Fibroblast of lung (primary cell): Measurements from ENCODE around the gene PID1. TPM values are rescaled to one million over a fixed set of nuclear protein-coding genes. Genes with fewer than 3 reads are reported as not detected.
"Not testable (repeated sequence)": the region's sequence is repeated elsewhere in the genome, so short reads cannot be mapped to it uniquely, and the experiment has no call there.

Experiments used
- DNase-seq, 2 donors: peaks; one replicate each; pipeline versions ENCODE4 v3.0.0 to v3.0.0-alpha.2; 2010; ENCODE audit warnings: low read depth in 2 of 2
- H2AFZ ChIP-seq: 2 replicates; pipeline ENCODE4 v1.5.1; 2012; ENCODE audit warnings: low read length, control low read depth, inconsistent platforms
- H3K27ac ChIP-seq: 2 replicates; pipeline ENCODE4 v1.5.1; 2011; ENCODE audit warnings: low read length, control low read depth; ENCODE audit not compliant: insufficient read depth
- H3K27me3 ChIP-seq: 2 replicates; pipeline ENCODE4 v1.5.1; 2011; ENCODE audit warnings: mild to moderate bottlenecking, low read length; ENCODE audit not compliant: control insufficient read depth, insufficient read depth
- H3K36me3 ChIP-seq: 2 replicates; pipeline ENCODE4 v1.5.1; 2011; ENCODE audit warnings: low read length; ENCODE audit not compliant: control insufficient read depth, insufficient read depth
- H3K4me1 ChIP-seq: 2 replicates; pipeline ENCODE4 v1.5.1; 2011; ENCODE audit warnings: low read length; ENCODE audit not compliant: control insufficient read depth, insufficient read depth; ENCODE audit errors: extremely low read depth
- H3K4me2 ChIP-seq: 2 replicates; pipeline ENCODE4 v1.5.1; 2011; ENCODE audit warnings: low read length, control low read depth; ENCODE audit not compliant: insufficient read depth; ENCODE audit errors: extremely low read depth
- H3K4me3 ChIP-seq, 4 experiments: fragments of 200-600 bp in 1 of 4; sonication (generic) in 1 of 4; replicated peaks in 1 of 4; 2 replicates each; pipeline ENCODE4 v1.5.1; 2011 to 2016; ENCODE audit warnings: low read length in 4 of 4, low read depth in 3 of 4, mild to moderate bottlenecking in 3 of 4, control low read depth in 2 of 4, inconsistent platforms in 1 of 4, mixed read lengths in 1 of 4; ENCODE audit not compliant: insufficient read depth in 1 of 4; ENCODE audit errors: control extremely low read depth in 1 of 4
- H3K79me2 ChIP-seq: 2 replicates; pipeline ENCODE4 v1.5.1; 2012; ENCODE audit warnings: mild to moderate bottlenecking, low read length, inconsistent platforms; ENCODE audit not compliant: control insufficient read depth, insufficient read depth
- H3K9ac ChIP-seq: 2 replicates; pipeline ENCODE4 v1.5.1; 2011; ENCODE audit warnings: mild to moderate bottlenecking, low read length, control low read depth; ENCODE audit not compliant: insufficient read depth
- H3K9me3 ChIP-seq: 2 replicates; pipeline ENCODE4 v1.5.1; 2012; ENCODE audit warnings: low read depth, low read length; ENCODE audit not compliant: control insufficient read depth, insufficient read depth
- H4K20me1 ChIP-seq: 2 replicates; pipeline ENCODE4 v1.5.1; 2011; ENCODE audit warnings: low read length; ENCODE audit not compliant: control insufficient read depth, insufficient read depth; ENCODE audit errors: extremely low read depth
- CTCF ChIP-seq, 2 donors: IDR thresholded peaks in 1 of 2; conservative IDR thresholded peaks in 1 of 2; 1 replicate in 1 of 2; 2 replicates in 1 of 2; pipeline ENCODE4 v1.5.1; 2011 to 2012; ENCODE audit warnings: low read length in 2 of 2, control low read depth in 1 of 2, inconsistent platforms in 1 of 2, low read depth in 1 of 2, mild to moderate bottlenecking in 1 of 2
- EZH2 ChIP-seq: IDR thresholded peaks from 2 replicates; pipeline ENCODE4 v1.5.1; 2012; ENCODE audit warnings: low read length, control low read depth, mild to moderate bottlenecking; ENCODE audit errors: missing control alignments
- polyA plus RNA-seq, 2 donors: library from polyadenylated mRNA; depleted of rRNA in 1 of 2; stranded (reverse) in 1 of 2; unstranded in 1 of 2; fragments of >200 nt; gene quantifications; 2 replicates each; pipeline ENCODE4 v1.2.1, GENCODE V29; 2011 to 2012; ENCODE audit warnings: missing spikeins in 1 of 2
- total RNA-seq: library from RNA; depleted of rRNA; stranded (reverse); fragments of >200 nt; gene quantifications from 2 replicates; pipeline ENCODE4 v1.2.1, GENCODE V29; 2014

PID1 gene
- total and polyA plus RNA-seq, 2 donors (not counting 1 experiment from before 2014, with no cell fraction given) = 15.7 to 29.6 TPM

GRCh38 chr2:229080172-229080571 lies 190.9 kb downstream of the PID1 start:
- Histone ChIP-seq H3K36me3 (no peaks in the 10 kb centered on the region), H4K20me1 (no peaks in the 10 kb centered on the region), H3K9me3 (no peaks in the 10 kb centered on the region), H3K27me3 (no peaks in the 10 kb centered on the region), H3K4me1 (peaks cover 3% of the 10 kb centered on the region), H3K4me3 (no peak overlapping the region), H3K27ac (no peak overlapping the region), H3K9ac (no peak overlapping the region), H3K4me2 (no peak overlapping the region), H3K79me2 (no peaks in the 10 kb centered on the region), H2AFZ (no peak overlapping the region)
- DNase-seq = no peak
- TF ChIP-seq EZH2 = no peak
- no peak for TF ChIP-seq CTCF (conservative IDR thresholded peaks at IDR 0.05 in 1 of 2, IDR thresholded peaks at IDR 0.05 in 1 of 2; ENCODE audit: low read depth in 1 of 2, low read length in 2 of 2)

- not testable (repeated sequence) for H3K27ac ChIP-seq, H3K4me2 ChIP-seq, H3K27me3 ChIP-seq, H3K9me3 ChIP-seq, H3K79me2 ChIP-seq, H3K4me3 ChIP-seq, H3K4me1 ChIP-seq, H4K20me1 ChIP-seq, H3K36me3 ChIP-seq, H2AFZ ChIP-seq, H3K9ac ChIP-seq, DNase-seq
Measured at GRCh38 chr2:229076886-229077285, 194.2 kb downstream of the PID1 start.

- Histone ChIP-seq H2AFZ (no peak overlapping the region), H3K36me3 (no peaks in the 10 kb centered on the region), H3K4me1 (no peaks in the 10 kb centered on the region), H4K20me1 (no peaks in the 10 kb centered on the region), H3K27me3 (no peaks in the 10 kb centered on the region), H3K4me2 (no peak overlapping the region), H3K79me2 (no peaks in the 10 kb centered on the region), H3K27ac (no peak overlapping the region), H3K9ac (no peak overlapping the region), H3K9me3 (no peaks in the 10 kb centered on the region), H3K4me3 (no peak overlapping the region)
- DNase-seq = no peak
- TF ChIP-seq CTCF (conservative IDR thresholded peaks at IDR 0.05 in 1 of 2, IDR thresholded peaks at IDR 0.05 in 1 of 2; ENCODE audit: low read depth in 1 of 2, low read length in 2 of 2) (no peak), EZH2 (no peak)
Measured at GRCh38 chr2:229073935-229074334, 197.2 kb downstream of the PID1 start.
